A673 (cell line): ENCODE measurements around the gene TMEM72. TPM values are rescaled to one million over a fixed set of nuclear protein-coding genes. Genes with fewer than 3 reads are reported as not detected.

ENCODE experiments used
- BruUV-seq: library from RNA; stranded (reverse); fragments of 400-500 nt; replicated peaks from 2 replicates; lab custom pipeline; 2021; lab: Mats Ljungman, UMichigan
- CTCF ChIA-PET: fragments of 300-600 bp; sonication (Branson Sonifier 250); formaldehyde crosslinking; loops from one replicate; lab custom pipeline; 2022; ENCODE audit warnings: antibody characterized with exemption; lab: Charles Lee
- POLR2A ChIA-PET: fragments of 300-600 bp; sonication (Branson Sonifier 250); formaldehyde crosslinking; loops from one replicate; lab custom pipeline; 2022; ENCODE audit warnings: antibody characterized with exemption; ENCODE audit not compliant: low non-redundant PET; lab: Charles Lee
- DNase-seq: peaks from one replicate; pipeline ENCODE4 v3.0.0-alpha.2; 2015; ENCODE audit warnings: low spot score
- H3K27ac ChIP-seq: fragments of 200-600 bp; sonication (generic); 2 replicates; pipeline ENCODE4 v1.5.1; 2016; ENCODE audit warnings: mixed run types, low read depth, mild to moderate bottlenecking, mixed read lengths, antibody characterized with exemption, low read length; ENCODE audit not compliant: poor library complexity, severe bottlenecking
- H3K27me3 ChIP-seq: fragments of 200-600 bp; sonication (generic); replicated peaks from 2 replicates; pipeline ENCODE4 v1.6.1; 2017; ENCODE audit warnings: mixed run types, low read depth, mild to moderate bottlenecking, mixed read lengths, antibody characterized with exemption, low read length; ENCODE audit not compliant: insufficient read depth, poor library complexity
- H3K36me3 ChIP-seq: fragments of 200-600 bp; sonication (generic); 2 replicates; pipeline ENCODE4 v1.6.1; 2016; ENCODE audit warnings: mixed run types, mild to moderate bottlenecking, mixed read lengths, antibody characterized with exemption, low read length; ENCODE audit not compliant: insufficient read depth, poor library complexity, severe bottlenecking
- H3K4me1 ChIP-seq: fragments of 200-600 bp; sonication (generic); 2 replicates; pipeline ENCODE4 v1.6.1; 2017; ENCODE audit warnings: mixed run types, mild to moderate bottlenecking, mixed read lengths, antibody characterized with exemption, low read length; ENCODE audit not compliant: insufficient read depth, poor library complexity, severe bottlenecking
- H3K4me3 ChIP-seq: fragments of 200-600 bp; sonication (generic); 2 replicates; pipeline ENCODE4 v1.5.1; 2016; ENCODE audit warnings: low read depth, mixed run types, mild to moderate bottlenecking, mixed read lengths, low read length; ENCODE audit not compliant: poor library complexity, severe bottlenecking
- H3K9me3 ChIP-seq: fragments of 200-600 bp; sonication (generic); 2 replicates; pipeline ENCODE4 v1.6.1; 2016; ENCODE audit warnings: mixed run types, low read depth, mild to moderate bottlenecking, mixed read lengths, antibody characterized with exemption, low read length; ENCODE audit not compliant: poor library complexity, severe bottlenecking
- EZH2 ChIP-seq: fragments of 200-600 bp; sonication (generic); IDR thresholded peaks from 2 replicates; pipeline ENCODE4 v1.6.1; 2017; ENCODE audit warnings: borderline replicate concordance, low read depth, mild to moderate bottlenecking, mixed read lengths, antibody characterized with exemption, low read length; ENCODE audit not compliant: poor library complexity, severe bottlenecking
- intact Hi-C: fragments of 100-400 bp; cut with micrococcal nuclease; formaldehyde crosslinking; loops from one replicate; pipeline ENCODE4 v1.10.0; 2022; ENCODE audit not compliant: unreplicated experiment
- total RNA-seq: library from RNA; stranded (reverse); gene quantifications from 2 replicates; pipeline ENCODE4 v1.2.3, GENCODE V29; 2021
- TF ChIP-seq, protein P1 (sequence below): fragments of 300-800, 200-600 bp; sonication (generic); conservative IDR thresholded peaks from 2 replicates; pipeline ENCODE4 v1.5.1; 2017; ENCODE audit warnings: low read depth, mild to moderate bottlenecking, antibody characterized with exemption, low read length, moderate library complexity, mixed read lengths

TMEM72 gene
- total RNA-seq, 1 experiment from 2014 or later: 0.80 TPM

DNA sequence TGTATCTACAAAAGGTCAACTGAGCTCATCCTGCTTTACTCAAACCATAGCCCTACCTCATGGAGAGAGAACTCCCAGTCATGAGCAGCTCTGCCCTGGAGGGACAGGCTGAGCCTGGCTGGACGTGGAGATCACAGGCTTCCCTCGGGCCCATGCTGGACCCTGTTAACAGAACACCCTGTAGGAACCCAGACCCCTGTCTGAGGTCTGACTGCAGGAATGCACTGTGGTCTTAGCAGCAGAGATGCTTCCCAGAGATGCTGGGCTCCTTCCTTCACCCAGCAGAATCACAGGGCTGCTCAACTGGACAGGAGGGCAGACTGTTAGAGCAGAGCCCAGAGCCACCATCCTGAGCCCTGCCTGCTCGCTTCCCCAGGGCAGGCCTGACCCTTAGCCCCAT lies 814 bp downstream of the TMEM72 start:
- no peak for TF ChIP-seq EZH2
- TF ChIP-seq, protein P1, sequence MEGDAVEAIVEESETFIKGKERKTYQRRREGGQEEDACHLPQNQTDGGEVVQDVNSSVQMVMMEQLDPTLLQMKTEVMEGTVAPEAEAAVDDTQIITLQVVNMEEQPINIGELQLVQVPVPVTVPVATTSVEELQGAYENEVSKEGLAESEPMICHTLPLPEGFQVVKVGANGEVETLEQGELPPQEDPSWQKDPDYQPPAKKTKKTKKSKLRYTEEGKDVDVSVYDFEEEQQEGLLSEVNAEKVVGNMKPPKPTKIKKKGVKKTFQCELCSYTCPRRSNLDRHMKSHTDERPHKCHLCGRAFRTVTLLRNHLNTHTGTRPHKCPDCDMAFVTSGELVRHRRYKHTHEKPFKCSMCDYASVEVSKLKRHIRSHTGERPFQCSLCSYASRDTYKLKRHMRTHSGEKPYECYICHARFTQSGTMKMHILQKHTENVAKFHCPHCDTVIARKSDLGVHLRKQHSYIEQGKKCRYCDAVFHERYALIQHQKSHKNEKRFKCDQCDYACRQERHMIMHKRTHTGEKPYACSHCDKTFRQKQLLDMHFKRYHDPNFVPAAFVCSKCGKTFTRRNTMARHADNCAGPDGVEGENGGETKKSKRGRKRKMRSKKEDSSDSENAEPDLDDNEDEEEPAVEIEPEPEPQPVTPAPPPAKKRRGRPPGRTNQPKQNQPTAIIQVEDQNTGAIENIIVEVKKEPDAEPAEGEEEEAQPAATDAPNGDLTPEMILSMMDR: no peak
- no peak for DNase-seq
- BruUV-seq: no TSS peak
- H3K4me3 ChIP-seq: no peak overlapping the region
- peak overlapping the region; percentile 98 for H3K27ac ChIP-seq
- peaks cover 85% of the 10 kb centered on the region for H3K4me1 ChIP-seq
- H3K27me3 ChIP-seq: no peaks in the 10 kb centered on the region
- ChIA-PET POLR2A (no interaction called here), CTCF (no interaction called here)
- H3K9me3 ChIP-seq: no peaks in the 10 kb centered on the region
- intact Hi-C loops: no loop called here
- H3K36me3 ChIP-seq: no peaks in the 10 kb centered on the region

DNA sequence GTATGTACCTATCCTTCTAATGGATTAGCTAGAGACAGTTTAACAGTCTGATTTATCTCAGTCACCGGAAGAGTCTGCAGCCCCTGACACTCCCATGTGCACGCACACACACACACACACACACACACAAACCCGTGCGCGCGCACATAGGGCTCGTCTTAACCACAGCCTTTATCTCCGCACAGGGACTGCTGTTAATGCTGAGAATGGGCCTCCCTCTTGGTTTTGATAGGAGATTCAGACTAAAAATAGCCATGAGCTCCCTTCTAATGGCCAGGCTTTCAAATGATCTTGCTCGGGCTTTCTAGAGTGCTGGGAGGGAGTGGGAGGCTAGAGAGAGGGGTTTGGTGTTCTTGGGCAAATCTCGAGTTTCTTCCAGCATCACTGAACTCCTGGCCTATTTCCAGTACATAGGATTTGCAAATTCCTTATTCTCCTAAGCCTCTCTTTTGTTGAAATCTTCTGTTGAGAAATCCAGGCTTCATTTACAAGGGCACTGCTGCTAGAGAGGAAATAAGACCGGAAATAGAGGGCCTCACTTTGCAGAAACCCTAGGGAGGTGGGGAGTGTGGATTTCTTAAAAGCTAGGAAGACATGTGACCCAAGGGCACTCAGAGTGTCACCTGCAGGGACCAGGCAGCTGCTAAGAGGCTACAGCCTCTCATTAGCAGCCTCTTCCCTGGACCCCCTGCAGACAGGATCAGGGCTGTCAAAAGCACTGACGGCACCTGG lies 2.4 kb downstream of the TMEM72 start:
- DNase-seq: peak; percentile 97
- ChIA-PET POLR2A (interaction anchor here (0.6 kb wide), 1 partner anchor 1045 kb away, joined by 3 read pairs; no protein-coding TSS in a partner anchor), CTCF (no interaction called here)
- Histone ChIP-seq H3K9me3 (no peaks in the 10 kb centered on the region), H3K4me1 (peaks cover 70% of the 10 kb centered on the region), H3K4me3 (peak overlapping the region; percentile 11), H3K27me3 (no peaks in the 10 kb centered on the region), H3K27ac (peak overlapping the region; percentile 98), H3K36me3 (no peaks in the 10 kb centered on the region)
- TF ChIP-seq, protein P1: no peak
- no peak for TF ChIP-seq EZH2
- intact Hi-C loops: no loop called here
- BruUV-seq: no TSS peak

DNA sequence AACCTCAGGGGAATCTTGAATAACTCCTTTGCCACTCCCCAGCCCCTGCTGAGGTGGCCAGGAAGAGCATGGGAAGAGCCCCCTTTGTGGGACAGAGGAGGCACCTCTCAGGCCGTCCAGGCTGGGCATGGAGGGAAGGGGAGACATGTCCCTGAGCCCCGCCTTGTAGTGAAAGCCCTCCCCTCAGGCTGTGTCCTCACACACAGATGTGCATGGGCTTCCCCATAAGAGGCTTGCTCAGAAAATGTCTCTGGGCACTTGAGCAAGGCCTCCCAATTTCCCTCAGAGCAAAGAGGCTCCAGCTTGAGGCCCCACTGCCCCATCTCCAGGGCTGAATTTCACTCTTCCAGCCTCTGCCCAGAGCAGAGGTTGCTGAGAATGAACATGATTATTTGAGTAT lies 3.8 kb downstream of the TMEM72 start:
- no peak for DNase-seq
- no peaks in the 10 kb centered on the region for H3K36me3 ChIP-seq
- POLR2A ChIA-PET: no interaction called here
- no peak overlapping the region for H3K4me3 ChIP-seq
- no peaks in the 10 kb centered on the region for H3K9me3 ChIP-seq
- TF ChIP-seq, protein P1: no peak
- peak overlapping the region; percentile 98 for H3K27ac ChIP-seq
- CTCF ChIA-PET: no interaction called here
- H3K27me3 ChIP-seq: no peaks in the 10 kb centered on the region
- peaks cover 60% of the 10 kb centered on the region for H3K4me1 ChIP-seq
- no TSS peak for BruUV-seq
- intact Hi-C loops: no loop called here
